Stimulated activated CD8-positive, alpha-beta memory T cell treated with anti-CD3 and anti-CD28 coated beads, Interleukin-15, amount 100 ng/mL, for 4 hours (primary cell): ENCODE results near the gene SIK1.
"Not testable (repeated sequence)": the region's sequence is repeated elsewhere in the genome, so short reads cannot be mapped to it uniquely, and the experiment has no call there.

Experiments used
- DNase-seq, 2 donors: peaks; one replicate each; pipeline ENCODE4 v3.0.0-alpha.2; 2020; ENCODE audit warnings: low read depth in 2 of 2

The SIK1 gene

GRCh38 chr21:43426404-43427241, at the start of gene SIK1:
SIK1 (minus strand) TSS chr21:43427131; CDS start chr21:43426178, 953 bp downstream.
- DNase-seq = not testable (repeated sequence)

GRCh38 chr21:43471597-43472242, 44.8 kb upstream of the SIK1 start:
- not testable (repeated sequence) for DNase-seq

GRCh38 chr21:43469719-43470458, 43.0 kb upstream of the SIK1 start:
- not testable (repeated sequence) for DNase-seq

- DNase-seq = no peak
These were observed 40.9 kb upstream of the SIK1 start for GRCh38 chr21:43467785-43468184.

- not testable (repeated sequence) for DNase-seq
These were observed 38.2 kb upstream of the SIK1 start for GRCh38 chr21:43465159-43465558.

- DNase-seq = not testable (repeated sequence)
These were observed 36.7 kb upstream of the SIK1 start for GRCh38 chr21:43463498-43464261.

- DNase-seq = not testable (repeated sequence)
These were observed 36.0 kb upstream of the SIK1 start for GRCh38 chr21:43462932-43463331.

GRCh38 chr21:43460475-43460874, 33.5 kb upstream of the SIK1 start:
- DNase-seq = not testable (repeated sequence)

GRCh38 chr21:43458995-43459394, 32.1 kb upstream of the SIK1 start:
- DNase-seq = not testable (repeated sequence)

GRCh38 chr21:43456616-43457314, 29.8 kb upstream of the SIK1 start:
- DNase-seq = not testable (repeated sequence)

GRCh38 chr21:43455717-43456116, 28.8 kb upstream of the SIK1 start:
- DNase-seq = not testable (repeated sequence)

- not testable (repeated sequence) for DNase-seq
These were observed 27.2 kb upstream of the SIK1 start for GRCh38 chr21:43454176-43454575.

GRCh38 chr21:43451850-43452249, 24.9 kb upstream of the SIK1 start:
- DNase-seq = not testable (repeated sequence)

GRCh38 chr21:43450287-43450686, 23.4 kb upstream of the SIK1 start:
- not testable (repeated sequence) for DNase-seq

GRCh38 chr21:43447353-43447977, 20.5 kb upstream of the SIK1 start:
- DNase-seq = not testable (repeated sequence)

- DNase-seq = not testable (repeated sequence)
These were observed 19.5 kb upstream of the SIK1 start for GRCh38 chr21:43446277-43446932.

GRCh38 chr21:43444524-43444923, 17.6 kb upstream of the SIK1 start:
- not testable (repeated sequence) for DNase-seq

- DNase-seq = not testable (repeated sequence)
These were observed 15.6 kb upstream of the SIK1 start for GRCh38 chr21:43442571-43442970.

GRCh38 chr21:43440835-43441727, 14.2 kb upstream of the SIK1 start:
- not testable (repeated sequence) for DNase-seq
